ENCODE data around the gene SUSD4. TPM values are rescaled to one million over a fixed set of nuclear protein-coding genes. Genes with fewer than 3 reads are reported as not detected.
A peak's percentile ranks its signal among the peaks of the same experiment; 100 is the strongest.

Gene SUSD4
- total RNA-seq, 1 donor from 2014 or later, result 26.3 TPM

DNA sequence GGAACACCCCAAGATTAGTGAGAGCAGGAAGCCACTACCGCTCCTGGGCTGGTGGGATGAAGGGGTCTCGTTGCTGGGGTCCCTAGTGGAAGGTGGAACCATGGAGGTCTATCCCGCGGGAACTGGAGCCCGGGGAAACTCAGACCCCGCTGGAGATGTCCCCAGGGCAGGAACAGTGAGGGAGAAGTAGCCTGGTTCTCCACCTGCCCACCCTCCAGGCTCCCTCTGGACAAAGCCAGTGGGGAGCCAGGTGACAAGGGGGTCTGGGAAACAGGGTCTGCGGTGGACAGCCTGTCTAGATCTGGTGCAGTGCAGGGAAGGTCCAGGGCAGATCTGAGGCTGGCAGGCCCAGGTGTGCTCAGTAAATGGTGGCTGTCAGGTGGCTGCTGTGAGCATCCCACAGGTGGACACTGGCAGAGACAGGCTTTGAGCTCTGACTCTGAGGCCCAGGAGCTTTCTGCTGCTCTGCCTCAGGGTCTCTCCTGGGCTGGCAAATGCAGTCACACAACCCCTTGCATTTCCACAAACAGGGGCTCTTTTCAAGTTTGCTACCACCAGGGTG lies 132.9 kb downstream of the SUSD4 start:
- no peak overlapping the region for H3K4me3 ChIP-seq
- no peak for TF ChIP-seq POLR2A (IDR thresholded peaks at IDR 0.05)
- TF ChIP-seq, protein P1, sequence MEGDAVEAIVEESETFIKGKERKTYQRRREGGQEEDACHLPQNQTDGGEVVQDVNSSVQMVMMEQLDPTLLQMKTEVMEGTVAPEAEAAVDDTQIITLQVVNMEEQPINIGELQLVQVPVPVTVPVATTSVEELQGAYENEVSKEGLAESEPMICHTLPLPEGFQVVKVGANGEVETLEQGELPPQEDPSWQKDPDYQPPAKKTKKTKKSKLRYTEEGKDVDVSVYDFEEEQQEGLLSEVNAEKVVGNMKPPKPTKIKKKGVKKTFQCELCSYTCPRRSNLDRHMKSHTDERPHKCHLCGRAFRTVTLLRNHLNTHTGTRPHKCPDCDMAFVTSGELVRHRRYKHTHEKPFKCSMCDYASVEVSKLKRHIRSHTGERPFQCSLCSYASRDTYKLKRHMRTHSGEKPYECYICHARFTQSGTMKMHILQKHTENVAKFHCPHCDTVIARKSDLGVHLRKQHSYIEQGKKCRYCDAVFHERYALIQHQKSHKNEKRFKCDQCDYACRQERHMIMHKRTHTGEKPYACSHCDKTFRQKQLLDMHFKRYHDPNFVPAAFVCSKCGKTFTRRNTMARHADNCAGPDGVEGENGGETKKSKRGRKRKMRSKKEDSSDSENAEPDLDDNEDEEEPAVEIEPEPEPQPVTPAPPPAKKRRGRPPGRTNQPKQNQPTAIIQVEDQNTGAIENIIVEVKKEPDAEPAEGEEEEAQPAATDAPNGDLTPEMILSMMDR (IDR thresholded peaks at IDR 0.05), result no peak
- TF ChIP-seq POLR2AphosphoS5 (IDR thresholded peaks at IDR 0.05; ENCODE audit: insufficient read depth in 1 of 2, low read depth in 1 of 2), result no peak
- DNase-seq (ENCODE audit: extremely low spot score in 2 of 2), result peak in 1 of 2 donors; percentile 54
- H3K9me3 ChIP-seq, result no peaks in the 10 kb centered on the region
- no peak overlapping the region for H3K27ac ChIP-seq
- H3K36me3 ChIP-seq, result no peaks in the 10 kb centered on the region
- intact Hi-C loops (cut with DNase I), result no loop called here
- no peaks in the 10 kb centered on the region for H3K27me3 ChIP-seq
- H3K4me1 ChIP-seq, result no peaks in the 10 kb centered on the region

DNA sequence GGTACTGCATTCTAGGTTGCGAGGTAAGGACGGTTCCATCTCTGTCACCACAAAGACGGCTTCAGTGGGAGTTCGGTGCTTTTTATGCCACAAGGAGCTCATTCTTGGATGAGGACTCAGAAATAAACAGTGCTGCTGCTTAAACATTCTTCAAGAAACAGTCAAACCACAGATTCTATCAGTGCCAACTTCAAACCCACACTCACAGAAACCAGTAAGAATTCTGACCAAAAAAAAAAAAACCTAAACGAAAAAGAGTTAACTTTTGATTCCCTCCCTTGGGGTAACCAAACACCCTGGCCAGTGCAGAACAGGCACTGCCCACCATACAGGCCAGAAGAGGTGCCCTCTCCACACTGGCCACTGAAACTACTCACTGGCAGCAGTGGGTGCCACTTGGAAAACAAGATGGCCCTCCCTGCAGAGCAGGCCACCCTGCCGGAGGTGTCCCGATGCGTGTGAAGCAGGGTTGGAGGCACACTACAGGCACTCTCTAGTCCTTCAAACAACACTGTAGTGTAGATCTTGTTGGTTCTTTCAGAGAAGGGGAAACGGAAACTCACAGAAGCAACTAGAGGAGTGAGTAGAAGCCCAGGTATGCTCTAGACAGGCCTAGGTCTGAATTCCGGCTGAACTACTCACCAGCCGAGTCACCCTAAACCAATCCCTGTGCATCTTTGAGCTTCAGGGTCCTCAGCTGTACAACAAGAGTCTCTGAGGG lies 133.7 kb downstream of the SUSD4 start:
- Histone ChIP-seq H3K27ac (no peak overlapping the region), H3K4me3 (no peak overlapping the region), H3K9me3 (no peaks in the 10 kb centered on the region), H3K27me3 (no peaks in the 10 kb centered on the region), H3K36me3 (no peaks in the 10 kb centered on the region), H3K4me1 (no peaks in the 10 kb centered on the region)
- TF ChIP-seq, protein P1 (IDR thresholded peaks at IDR 0.05), result no peak
- no peak for TF ChIP-seq POLR2A (IDR thresholded peaks at IDR 0.05)
- TF ChIP-seq POLR2AphosphoS5 (IDR thresholded peaks at IDR 0.05; ENCODE audit: insufficient read depth in 1 of 2, low read depth in 1 of 2), result no peak
- peak in 1 of 2 donors; percentile 52 for DNase-seq (ENCODE audit: extremely low spot score in 2 of 2)
- intact Hi-C loops (cut with DNase I), result no loop called here

DNA sequence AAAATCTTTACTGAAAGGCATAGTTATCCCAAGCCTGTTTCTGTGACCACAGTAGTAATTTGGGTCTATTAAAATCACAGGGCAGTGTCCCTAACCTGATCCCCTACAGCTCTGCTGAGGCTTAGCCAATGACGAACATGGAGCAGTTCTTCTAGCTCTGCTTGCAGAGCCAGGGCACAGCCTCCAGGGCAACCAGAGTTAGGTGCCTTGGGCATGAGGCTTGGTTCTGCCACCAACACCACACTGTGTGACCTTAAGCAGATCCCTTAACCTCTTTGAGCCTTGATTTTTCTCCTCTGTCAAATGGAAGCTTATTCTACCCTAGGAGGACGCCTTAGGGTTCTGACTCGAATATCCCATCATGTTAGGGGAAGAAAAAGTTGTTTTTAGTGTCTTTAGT lies 134.2 kb downstream of the SUSD4 start:
- Histone ChIP-seq H3K4me1 (no peaks in the 10 kb centered on the region), H3K9me3 (no peaks in the 10 kb centered on the region), H3K4me3 (no peak overlapping the region), H3K36me3 (no peaks in the 10 kb centered on the region), H3K27me3 (no peaks in the 10 kb centered on the region), H3K27ac (no peak overlapping the region)
- DNase-seq (ENCODE audit: extremely low spot score in 2 of 2), result peak in 1 of 2 donors; percentile 27
- intact Hi-C loops (cut with DNase I), result no loop called here
- TF ChIP-seq, protein P1 (IDR thresholded peaks at IDR 0.05), result no peak
- no peak for TF ChIP-seq POLR2AphosphoS5 (IDR thresholded peaks at IDR 0.05; ENCODE audit: insufficient read depth in 1 of 2, low read depth in 1 of 2)

DNA sequence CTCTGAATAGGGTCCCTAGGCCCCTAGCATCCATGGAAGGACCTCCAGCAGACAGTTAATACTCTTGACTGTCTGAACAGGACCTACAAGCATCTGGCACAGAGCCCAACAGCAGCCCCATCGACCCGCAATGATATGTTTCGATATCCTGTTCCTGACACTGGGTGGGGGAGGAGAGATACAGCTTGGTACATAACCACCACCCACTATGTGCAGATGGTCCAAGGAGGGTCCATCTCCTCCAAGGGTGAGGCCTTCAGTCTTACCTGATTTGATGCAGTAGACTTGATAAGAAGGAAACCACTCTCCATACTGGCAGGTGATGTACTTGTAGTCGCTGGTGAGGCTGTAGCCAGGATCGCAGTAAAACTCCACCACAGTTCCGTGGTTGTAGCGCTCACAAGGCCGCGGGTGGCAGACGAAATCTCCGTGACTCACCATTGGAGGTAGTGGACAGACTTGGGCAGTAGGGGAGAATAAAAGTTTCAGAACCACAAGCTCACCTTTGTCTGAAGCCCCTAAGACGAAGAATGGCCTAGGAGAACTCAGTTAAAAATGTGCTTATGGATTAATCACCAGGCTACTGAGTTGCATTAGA lies 134.9 kb downstream of the SUSD4 start:
- intact Hi-C loops (cut with DNase I), result no loop called here
- no peak overlapping the region for H3K27ac ChIP-seq
- no peaks in the 10 kb centered on the region for H3K27me3 ChIP-seq
- H3K4me3 ChIP-seq, result no peak overlapping the region
- H3K4me1 ChIP-seq, result no peaks in the 10 kb centered on the region
- peak in 1 of 2 donors; percentile 74 for DNase-seq (ENCODE audit: extremely low spot score in 2 of 2)
- H3K36me3 ChIP-seq, result no peaks in the 10 kb centered on the region
- H3K9me3 ChIP-seq, result no peaks in the 10 kb centered on the region
- TF ChIP-seq, protein P1 (IDR thresholded peaks at IDR 0.05), result no peak
- TF ChIP-seq POLR2A (IDR thresholded peaks at IDR 0.05) (no peak), POLR2AphosphoS5 (IDR thresholded peaks at IDR 0.05; ENCODE audit: insufficient read depth in 1 of 2, low read depth in 1 of 2) (no peak)

DNA sequence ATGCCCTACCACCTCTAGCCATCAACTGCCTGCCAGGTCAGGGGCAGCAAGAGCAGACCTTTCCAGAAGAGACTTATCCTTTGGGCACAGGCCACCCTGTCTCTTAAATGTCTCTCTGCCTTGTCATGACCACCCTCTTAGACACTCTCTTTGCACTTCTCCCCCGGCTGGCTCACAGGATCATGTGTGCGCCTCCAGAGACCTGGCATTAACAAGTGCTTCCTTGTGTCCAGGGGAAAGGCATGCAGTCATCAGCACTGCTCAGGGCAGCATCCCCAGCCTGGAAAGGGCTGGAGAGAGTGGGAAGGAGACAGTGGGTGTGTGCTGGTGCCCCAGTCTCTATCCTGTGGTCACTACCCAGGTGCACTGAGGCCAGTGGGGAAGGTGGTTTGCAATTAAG lies 135.8 kb downstream of the SUSD4 start:
- intact Hi-C loops (cut with DNase I), result no loop called here
- no peaks in the 10 kb centered on the region for H3K36me3 ChIP-seq
- no peaks in the 10 kb centered on the region for H3K4me1 ChIP-seq
- H3K27ac ChIP-seq, result no peak overlapping the region
- no peaks in the 10 kb centered on the region for H3K9me3 ChIP-seq
- no peak overlapping the region for H3K4me3 ChIP-seq
- DNase-seq (ENCODE audit: extremely low spot score in 2 of 2), result peak in 1 of 2 donors; percentile 76
- H3K27me3 ChIP-seq, result no peaks in the 10 kb centered on the region
- TF ChIP-seq, protein P1 (IDR thresholded peaks at IDR 0.05), result no peak
- no peak for TF ChIP-seq POLR2A (IDR thresholded peaks at IDR 0.05)
- no peak for TF ChIP-seq POLR2AphosphoS5 (IDR thresholded peaks at IDR 0.05; ENCODE audit: insufficient read depth in 1 of 2, low read depth in 1 of 2)
